IPS-18c (cell line): ENCODE data around the gene JARID2.

ENCODE experiments used
- H3K4me3 ChIP-seq: 2 replicates; pipeline ENCODE4 v1.7.0; 2013; ENCODE audit warnings: low read depth, mild to moderate bottlenecking, low read length, moderate library complexity; ENCODE audit not compliant: insufficient read depth
- H3K9me3 ChIP-seq: one replicate; pipeline ENCODE4 v1.6.1; 2013; ENCODE audit warnings: mild to moderate bottlenecking, low read length, moderate library complexity; ENCODE audit not compliant: control insufficient read depth, insufficient read depth

JARID2 gene

GRCh38 chr6:15561447-15562199 lies 315.8 kb downstream of the JARID2 start:
- no peaks in the 10 kb centered on the region for H3K9me3 ChIP-seq

GRCh38 chr6:15562977-15563376 lies 317.1 kb downstream of the JARID2 start:
- Histone ChIP-seq H3K4me3 (no peak overlapping the region), H3K9me3 (no peaks in the 10 kb centered on the region)

More at GRCh38 chr6:15561447-15562199, 315.8 kb downstream of the JARID2 start:
- H3K4me3 ChIP-seq = no peak overlapping the region

- H3K4me3 ChIP-seq = no peak overlapping the region
- H3K9me3 ChIP-seq = no peaks in the 10 kb centered on the region
These were observed 323.4 kb downstream of the JARID2 start for GRCh38 chr6:15569035-15569995.

- Histone ChIP-seq H3K4me3 (no peak overlapping the region), H3K9me3 (no peaks in the 10 kb centered on the region)
These were observed 324.3 kb downstream of the JARID2 start for GRCh38 chr6:15570171-15570570.
